HPDE6-E6E7 (cell line): ENCODE results near the gene PLEKHA6.
A peak's percentile ranks its signal among the peaks of the same experiment; 100 is the strongest.

Experiments used
- DNase-seq: peaks from one replicate; pipeline ENCODE4 v3.0.0; 2011; ENCODE audit warnings: missing footprints; ENCODE audit errors: extremely low spot score

The PLEKHA6 gene

GRCh38 chr1:204357551-204358490 is 1.9 kb downstream of the PLEKHA6 start:
- no peak for DNase-seq

- no peak for DNase-seq
These were observed 2.7 kb downstream of the PLEKHA6 start for GRCh38 chr1:204356997-204357396.

GRCh38 chr1:204355913-204356312 is 3.8 kb downstream of the PLEKHA6 start:
- DNase-seq, result no peak

- no peak for DNase-seq
These were observed 5.2 kb downstream of the PLEKHA6 start for GRCh38 chr1:204354579-204354978.

- DNase-seq, result no peak
These were observed 6.4 kb downstream of the PLEKHA6 start for GRCh38 chr1:204353213-204353910.

- DNase-seq, result no peak
These were observed 8.7 kb downstream of the PLEKHA6 start for GRCh38 chr1:204350857-204351573.

- no peak for DNase-seq
These were observed 9.4 kb downstream of the PLEKHA6 start for GRCh38 chr1:204350312-204350711.

- peak; percentile 89 for DNase-seq
These were observed 10.1 kb downstream of the PLEKHA6 start for GRCh38 chr1:204349602-204350001.

GRCh38 chr1:204348722-204349121 is 11.0 kb downstream of the PLEKHA6 start:
- no peak for DNase-seq

GRCh38 chr1:204348242-204348641 is 11.5 kb downstream of the PLEKHA6 start:
- no peak for DNase-seq

- DNase-seq, result no peak
These were observed 13.6 kb downstream of the PLEKHA6 start for GRCh38 chr1:204345941-204346645.

GRCh38 chr1:204345438-204345841 is 14.3 kb downstream of the PLEKHA6 start:
- DNase-seq, result no peak

GRCh38 chr1:204344665-204345355 is 14.9 kb downstream of the PLEKHA6 start:
- DNase-seq, result no peak

GRCh38 chr1:204343802-204344201 is 15.9 kb downstream of the PLEKHA6 start:
- no peak for DNase-seq

GRCh38 chr1:204343247-204343646 is 16.5 kb downstream of the PLEKHA6 start:
- no peak for DNase-seq

- no peak for DNase-seq
These were observed 17.4 kb downstream of the PLEKHA6 start for GRCh38 chr1:204342310-204342709.

GRCh38 chr1:204341380-204341779 is 18.3 kb downstream of the PLEKHA6 start:
- DNase-seq, result no peak

- DNase-seq, result no peak
These were observed 19.4 kb downstream of the PLEKHA6 start for GRCh38 chr1:204340081-204340889.

GRCh38 chr1:204339541-204339940 is 20.2 kb downstream of the PLEKHA6 start:
- no peak for DNase-seq

GRCh38 chr1:204338997-204339396 is 20.7 kb downstream of the PLEKHA6 start:
- no peak for DNase-seq
